SKM-1 treated with dmso at 0.1 percent for 144 hours (cell line): ENCODE results near the gene NOL9.
"Not testable (repeated sequence)": the region's sequence is repeated elsewhere in the genome, so short reads cannot be mapped to it uniquely, and the experiment has no call there.

Experiments used
- DNase-seq: peaks from one replicate; lab custom pipeline; 2025; ENCODE audit not compliant: unreplicated experiment; lab: John Stamatoyannopoulos, UW

Gene NOL9

GRCh38 chr1:6574025-6574620 is 19.8 kb upstream of the NOL9 start:
- no peak for DNase-seq

GRCh38 chr1:6572653-6573383 is 18.5 kb upstream of the NOL9 start:
- no peak for DNase-seq

GRCh38 chr1:6570987-6571386 is 16.7 kb upstream of the NOL9 start:
- no peak for DNase-seq

GRCh38 chr1:6570100-6570499 is 15.8 kb upstream of the NOL9 start:
- DNase-seq: no peak

GRCh38 chr1:6569033-6569432 is 14.7 kb upstream of the NOL9 start:
- no peak for DNase-seq

- no peak for DNase-seq
Observed at GRCh38 chr1:6560267-6560666, 6.0 kb upstream of the NOL9 start.

- DNase-seq: not testable (repeated sequence)
Observed at GRCh38 chr1:6559161-6559560, 4.8 kb upstream of the NOL9 start.

GRCh38 chr1:6557597-6557996 is 3.3 kb upstream of the NOL9 start:
- no peak for DNase-seq

- DNase-seq: no peak
Observed at GRCh38 chr1:6554907-6555778, 830 bp upstream of the NOL9 start, which contains the start of gene TAS1R1. Gene TAS1R1 (plus strand): TSS chr1:6555307. CDS start chr1:6555374, 67 bp downstream.

GRCh38 chr1:6547301-6547700 is 7.0 kb downstream of the NOL9 start:
- DNase-seq: no peak

- DNase-seq: no peak
Observed at GRCh38 chr1:6546326-6546725, 8.0 kb downstream of the NOL9 start.

- no peak for DNase-seq
Observed at GRCh38 chr1:6545276-6546112, 8.8 kb downstream of the NOL9 start.

GRCh38 chr1:6544831-6545230 is 9.5 kb downstream of the NOL9 start:
- DNase-seq: no peak

GRCh38 chr1:6538956-6539355 is 15.4 kb downstream of the NOL9 start:
- DNase-seq: no peak

- DNase-seq: no peak
Observed at GRCh38 chr1:6536291-6536690, 18.0 kb downstream of the NOL9 start.

- DNase-seq: no peak
Observed at GRCh38 chr1:6535214-6535613, 19.1 kb downstream of the NOL9 start.

- DNase-seq: no peak
Observed at GRCh38 chr1:6534248-6534822, 20.0 kb downstream of the NOL9 start.

GRCh38 chr1:6531996-6532395 is 22.3 kb downstream of the NOL9 start:
- DNase-seq: no peak

GRCh38 chr1:6530504-6531160 is 23.7 kb downstream of the NOL9 start:
- no peak for DNase-seq

GRCh38 chr1:6528492-6528891 is 25.8 kb downstream of the NOL9 start:
- DNase-seq: no peak
